Mesangial cell (primary cell): ENCODE data around the gene SLC25A47. TPM values are rescaled to one million over a fixed set of nuclear protein-coding genes. Genes with fewer than 3 reads are reported as not detected.

Source experiments
- total RNA-seq: library from RNA; depleted of rRNA; stranded (reverse); fragments of >200 nt; gene quantifications from 2 replicates; pipeline ENCODE4 v1.2.3, GENCODE V29; 2015

SLC25A47 gene, protein sequence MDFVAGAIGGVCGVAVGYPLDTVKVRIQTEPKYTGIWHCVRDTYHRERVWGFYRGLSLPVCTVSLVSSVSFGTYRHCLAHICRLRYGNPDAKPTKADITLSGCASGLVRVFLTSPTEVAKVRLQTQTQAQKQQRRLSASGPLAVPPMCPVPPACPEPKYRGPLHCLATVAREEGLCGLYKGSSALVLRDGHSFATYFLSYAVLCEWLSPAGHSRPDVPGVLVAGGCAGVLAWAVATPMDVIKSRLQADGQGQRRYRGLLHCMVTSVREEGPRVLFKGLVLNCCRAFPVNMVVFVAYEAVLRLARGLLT
- total RNA-seq: under 0.01 TPM in 1 of 2 replicates, not detected in the other

DNA sequence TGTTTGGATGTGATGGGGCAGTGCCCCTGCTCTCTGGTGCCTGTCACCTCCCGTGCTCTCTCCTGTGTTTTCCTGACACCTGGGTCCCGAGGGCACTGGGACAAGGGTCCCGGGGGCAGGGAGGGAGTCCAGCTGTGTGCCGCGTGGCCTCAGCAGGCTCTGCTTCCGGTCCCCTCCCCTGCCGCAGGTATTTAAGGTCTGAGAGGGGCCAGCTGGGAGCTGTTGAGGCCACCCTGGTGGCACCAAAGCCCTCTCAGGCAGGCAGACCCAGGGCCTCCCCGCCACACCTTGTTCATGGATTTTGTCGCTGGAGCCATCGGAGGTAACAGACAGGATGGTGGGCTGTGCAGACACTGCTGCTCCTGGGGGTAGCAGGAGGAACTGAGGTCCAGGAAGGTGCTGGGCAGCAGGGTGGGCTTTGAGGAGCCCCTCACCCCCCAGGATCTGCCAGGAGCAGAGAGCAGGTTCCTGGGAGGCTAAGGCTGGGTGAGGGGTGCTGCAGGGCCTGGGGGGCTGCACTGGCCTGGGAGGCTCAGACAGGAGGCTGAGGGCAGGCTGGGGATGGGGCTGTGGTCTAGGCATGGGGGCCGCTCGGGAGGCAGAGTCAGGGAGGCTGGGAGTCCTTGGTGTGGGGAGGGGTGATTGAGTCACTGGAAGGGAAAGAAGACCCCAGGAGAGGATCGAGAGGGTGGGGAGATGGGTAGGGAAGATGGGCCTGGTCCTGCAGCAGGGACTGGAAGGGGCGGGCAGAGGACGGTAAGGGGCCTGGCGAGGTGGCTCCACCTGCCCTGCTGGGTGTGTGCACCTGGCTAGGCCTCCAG lies at the start of gene SLC25A47:
Gene SLC25A47, plus strand, starts transcription at position 219 of the 821 bp plus-strand sequence. Its CDS starts 76 bp downstream, at position 295.

DNA sequence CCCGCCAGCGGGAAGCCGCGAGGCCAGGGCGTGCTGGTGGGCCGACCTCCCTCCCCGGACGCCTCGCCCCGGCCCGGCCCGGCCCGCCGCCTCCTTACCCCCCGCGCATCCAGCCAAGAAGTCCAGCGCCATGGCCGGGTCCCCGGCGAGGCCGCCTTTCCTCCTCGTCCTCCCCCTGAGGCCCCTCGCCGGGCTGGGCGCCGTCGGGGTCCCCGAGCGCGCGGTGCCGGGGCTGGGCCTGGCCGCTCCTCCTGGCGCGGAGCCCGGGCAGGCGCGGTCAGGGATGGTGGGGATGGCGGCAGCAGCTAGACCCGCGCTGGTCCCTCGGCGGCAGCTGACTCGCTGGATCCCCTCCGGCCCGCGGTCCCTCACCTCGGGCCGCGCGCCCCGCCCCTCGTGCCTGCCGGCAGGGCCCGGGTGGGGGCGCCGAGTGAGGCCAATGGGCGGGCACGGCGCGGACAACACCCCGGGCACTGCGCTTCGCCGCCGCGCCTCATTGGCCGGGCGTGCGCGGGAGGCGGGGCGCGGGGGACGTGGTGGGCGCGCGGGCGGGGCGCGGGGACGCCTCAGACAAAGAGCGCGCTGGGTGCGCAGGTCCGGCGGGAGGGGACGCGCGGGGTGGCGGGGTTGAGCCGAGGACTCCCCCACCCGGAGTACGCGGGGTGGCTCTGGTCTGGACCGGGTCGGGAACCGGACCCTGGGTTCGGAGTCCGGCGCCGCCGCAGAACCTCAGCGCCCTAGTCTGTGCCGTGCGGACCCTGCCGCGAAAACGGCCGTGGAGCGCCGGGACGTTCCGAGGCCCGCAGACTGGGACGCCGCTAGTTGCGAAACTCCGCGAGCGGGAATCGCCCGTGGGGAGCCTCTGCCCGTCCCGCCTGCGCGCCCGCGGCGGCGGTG lies 16.8 kb upstream of the SLC25A47 start, which contains the start of gene SLC25A29:
Gene SLC25A29, minus strand, starts transcription at position 344 of the 897 bp plus-strand sequence. Its CDS starts 212 bp downstream, at position 132.

DNA sequence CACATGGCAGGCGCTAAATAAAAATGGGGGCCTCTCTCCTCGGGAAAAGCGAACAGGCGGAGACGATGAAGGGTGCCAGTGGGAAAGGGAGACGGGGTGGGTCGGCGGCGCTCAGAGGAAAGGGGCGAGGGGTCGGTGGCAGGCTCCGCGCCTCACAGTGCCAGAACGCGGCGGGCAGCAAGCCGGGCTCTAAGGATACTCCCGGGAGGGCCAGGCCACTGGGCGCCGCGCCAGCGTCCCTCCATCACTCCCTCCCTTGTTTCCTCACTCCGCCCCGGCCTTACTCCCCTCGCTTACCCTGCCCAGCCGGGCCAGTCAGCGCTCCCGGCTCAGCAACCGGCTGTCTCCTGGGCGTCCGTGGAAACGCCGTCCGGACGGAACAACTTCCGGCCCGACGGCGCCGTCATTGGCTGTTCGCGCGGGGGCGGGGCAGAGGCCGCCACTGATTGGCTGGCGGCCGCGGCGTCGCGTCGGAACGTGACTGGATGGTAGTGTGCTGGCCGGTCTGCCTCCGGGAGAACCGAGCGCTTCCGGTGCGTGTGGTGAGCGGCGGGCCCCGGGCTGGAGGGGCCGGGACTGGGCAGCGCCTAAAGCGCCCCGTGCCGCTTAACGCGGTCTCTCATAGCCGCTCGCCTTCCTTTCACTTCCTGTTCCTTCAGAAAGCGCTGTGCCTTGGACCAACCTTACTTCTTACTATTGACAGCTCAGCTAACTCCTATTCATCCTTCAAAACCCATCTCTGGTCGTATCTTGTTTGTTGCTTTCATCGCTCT lies 53.0 kb downstream of the SLC25A47 start, which contains the start of gene WDR25:
Gene WDR25, plus strand, starts transcription at position 523 of the 773 bp plus-strand sequence.

Other genes with a start within 250 kb of the SLC25A47 start
- gene DEGS2, start 163.7 kb upstream of the SLC25A47 start, total RNA-seq: not detected in 2 replicates
- gene YY1, start 84.2 kb upstream of the SLC25A47 start, total RNA-seq: 26.7 and 33.2 TPM in 2 replicates
- 47.9 and 56.3 TPM in 2 replicates for gene SLC25A29, start 16.9 kb upstream of the SLC25A47 start, total RNA-seq
- 10.8 and 11.7 TPM in 2 replicates for gene WDR25, start 53.1 kb downstream of the SLC25A47 start, total RNA-seq